ENCODE measurements around the gene STRADA. TPM values are rescaled to one million over a fixed set of nuclear protein-coding genes. Genes with fewer than 3 reads are reported as not detected.
"Not testable (repeated sequence)": the region's sequence is repeated elsewhere in the genome, so short reads cannot be mapped to it uniquely, and the experiment has no call there.

The STRADA gene
- total RNA-seq, 1 experiment from 2014 or later, result 33.4 TPM

DNA sequence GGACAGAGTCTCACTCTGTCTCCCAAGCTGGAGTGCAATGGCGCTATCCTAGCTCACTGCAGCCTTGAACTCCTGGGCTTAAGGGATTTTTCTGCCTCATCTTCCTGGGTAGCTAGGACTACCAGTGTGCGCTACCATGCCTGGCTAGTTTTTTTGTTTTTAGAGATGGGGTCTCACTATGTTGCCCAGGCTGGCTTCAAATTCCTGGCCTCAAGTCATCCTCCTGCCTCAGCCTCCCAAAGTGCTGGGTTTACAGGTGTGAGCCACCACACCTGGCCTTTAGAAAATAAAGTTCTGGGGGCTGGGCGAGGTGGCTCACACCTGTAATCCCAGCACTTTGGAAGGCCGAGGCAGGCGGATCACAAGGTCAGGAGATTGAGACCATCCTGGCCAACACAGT, 21.4 kb downstream of the STRADA start:
- not testable (repeated sequence) for DNase-seq; H3K36me3 ChIP-seq (replicated peaks; ENCODE audit: control insufficient read depth, insufficient read depth, low read length); H3K27me3 ChIP-seq (ENCODE audit: control insufficient read depth, insufficient read depth, low read length); H3K4me3 ChIP-seq (ENCODE audit: insufficient read depth, low read depth, low read length)

DNA sequence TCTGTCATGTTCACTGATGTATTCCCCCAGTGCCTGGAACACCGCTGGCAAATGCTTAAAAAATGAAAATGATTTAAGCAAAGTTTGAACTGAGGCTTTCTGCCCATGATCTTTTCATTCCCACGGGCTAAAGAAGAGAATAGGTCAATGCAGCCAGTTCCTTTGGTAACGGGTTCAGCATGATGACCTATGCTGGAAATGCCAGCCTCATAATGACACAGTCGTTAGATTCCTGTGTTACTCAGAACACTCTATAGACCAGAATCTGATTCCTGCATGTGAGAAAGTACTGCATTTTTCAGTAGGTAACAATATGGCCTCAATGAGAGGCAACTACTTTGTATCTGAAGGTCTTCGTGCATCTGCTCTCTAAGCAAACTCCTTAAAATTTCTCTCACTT, 22.6 kb downstream of the STRADA start:
- H3K4me3 ChIP-seq (ENCODE audit: insufficient read depth, low read depth, low read length), result no peak overlapping the region
- no peaks in the 10 kb centered on the region for H3K27me3 ChIP-seq (ENCODE audit: control insufficient read depth, insufficient read depth, low read length)
- no peaks in the 10 kb centered on the region; the same call in none of the 2 replicates for H3K36me3 ChIP-seq (replicated peaks; ENCODE audit: control insufficient read depth, insufficient read depth, low read length)
- no peak for DNase-seq

DNA sequence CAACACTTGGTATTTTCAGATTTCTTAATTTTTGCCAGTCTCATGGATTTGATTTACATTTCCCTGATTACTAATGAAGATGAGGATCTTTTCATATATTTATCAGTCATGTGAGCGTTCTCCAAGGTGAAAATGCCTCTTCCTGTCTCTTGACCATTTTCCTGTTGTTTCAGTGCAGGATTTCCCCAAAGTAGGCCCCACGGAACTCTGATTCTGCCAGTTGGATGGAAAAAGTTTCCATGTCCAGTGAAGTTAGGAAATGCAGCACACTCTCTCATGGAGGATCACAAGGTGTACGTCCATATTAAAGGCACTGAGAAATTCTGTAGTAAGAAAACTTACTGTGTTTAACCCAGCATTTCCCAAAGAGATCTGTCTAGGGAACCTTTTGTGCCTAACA, 25.2 kb downstream of the STRADA start:
- Histone ChIP-seq H3K4me3 (ENCODE audit: insufficient read depth, low read depth, low read length) (no peak overlapping the region), H3K36me3 (replicated peaks; ENCODE audit: control insufficient read depth, insufficient read depth, low read length) (no peaks in the 10 kb centered on the region; the same call in none of the 2 replicates), H3K27me3 (ENCODE audit: control insufficient read depth, insufficient read depth, low read length) (no peaks in the 10 kb centered on the region)
- DNase-seq, result no peak

DNA sequence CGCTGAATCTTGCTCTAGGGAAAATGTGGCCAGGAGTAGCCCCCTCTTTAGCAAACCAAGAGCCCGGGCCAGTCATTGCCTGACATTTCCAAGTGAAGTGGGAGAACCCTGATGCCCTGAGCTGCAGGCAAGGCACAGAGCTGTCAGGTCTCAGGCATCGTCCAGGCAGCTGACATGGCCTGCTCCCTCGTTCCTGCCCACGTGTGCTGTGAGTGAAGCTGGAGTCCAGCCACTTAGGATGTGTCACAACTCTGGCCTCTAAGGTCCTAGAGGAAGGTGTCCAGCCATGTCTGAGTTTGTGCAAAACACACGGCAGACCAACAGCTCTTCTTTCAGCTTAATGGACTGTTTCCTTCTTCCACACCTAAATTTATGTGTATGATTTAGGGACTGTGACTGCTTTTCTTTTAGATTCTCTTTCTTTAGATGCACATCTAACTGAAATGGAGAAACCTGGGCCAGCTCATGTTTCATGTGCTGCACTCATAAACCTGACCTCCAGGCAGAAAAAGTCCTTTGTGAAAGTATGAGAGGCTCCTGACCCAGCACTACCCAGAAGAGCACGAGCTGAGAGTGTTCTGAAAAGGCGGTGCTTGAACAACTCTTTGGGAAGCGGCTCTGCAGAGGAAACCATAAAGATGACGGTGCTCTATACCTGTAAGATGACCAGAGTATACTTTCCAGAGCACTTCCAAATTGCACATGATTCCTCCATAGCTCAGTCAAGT, 26.9 kb downstream of the STRADA start:
- Histone ChIP-seq H3K4me3 (ENCODE audit: insufficient read depth, low read depth, low read length) (no peak overlapping the region), H3K27me3 (ENCODE audit: control insufficient read depth, insufficient read depth, low read length) (no peaks in the 10 kb centered on the region), H3K36me3 (replicated peaks; ENCODE audit: control insufficient read depth, insufficient read depth, low read length) (peaks cover 4% of the 10 kb centered on the region)
- DNase-seq, result no peak

DNA sequence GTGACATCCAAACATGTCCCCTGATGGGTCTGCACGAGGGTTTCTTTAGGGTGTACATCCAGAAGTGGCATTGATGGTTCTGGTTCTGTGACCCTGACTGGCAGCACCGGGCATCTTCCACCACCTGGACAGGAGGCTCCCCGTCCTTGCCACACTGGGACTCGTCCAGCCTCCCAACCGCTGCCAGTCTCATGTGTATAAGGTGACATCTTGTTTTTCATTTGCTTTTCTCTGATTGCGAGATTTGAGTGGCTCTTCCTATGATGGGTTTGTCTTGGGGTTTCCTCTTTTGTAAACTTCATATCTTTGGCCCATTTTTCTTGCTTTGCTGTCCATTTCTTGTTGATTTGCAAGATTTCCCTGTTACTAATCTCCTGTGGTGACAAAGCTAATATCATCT, 32.5 kb downstream of the STRADA start:
- Histone ChIP-seq H3K4me3 (ENCODE audit: insufficient read depth, low read depth, low read length) (no peak overlapping the region), H3K27me3 (ENCODE audit: control insufficient read depth, insufficient read depth, low read length) (no peaks in the 10 kb centered on the region), H3K36me3 (replicated peaks; ENCODE audit: control insufficient read depth, insufficient read depth, low read length) (peaks cover 10% of the 10 kb centered on the region)
- no peak for DNase-seq

DNA sequence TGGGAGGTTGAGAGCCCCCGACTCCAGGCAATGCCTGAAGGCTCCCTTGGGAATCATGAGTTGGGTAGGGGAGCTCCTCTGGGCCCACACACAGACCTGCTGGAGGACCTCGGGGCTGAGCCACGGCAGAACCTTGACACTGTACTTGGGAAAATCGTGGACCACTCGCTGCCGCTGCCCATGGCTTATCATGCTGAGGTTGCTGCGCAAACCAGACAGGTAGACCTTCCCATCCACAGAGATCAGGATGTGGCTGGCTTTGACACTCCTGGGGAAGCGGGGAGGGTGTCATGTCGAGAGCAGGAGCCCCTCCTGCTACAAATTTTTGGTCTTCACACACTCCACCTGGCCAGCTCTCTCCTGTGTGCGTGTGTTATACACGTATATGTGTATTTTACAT, 34.4 kb downstream of the STRADA start:
- Histone ChIP-seq H3K36me3 (replicated peaks; ENCODE audit: control insufficient read depth, insufficient read depth, low read length) (peaks cover 12% of the 10 kb centered on the region), H3K4me3 (ENCODE audit: insufficient read depth, low read depth, low read length) (no peak overlapping the region), H3K27me3 (ENCODE audit: control insufficient read depth, insufficient read depth, low read length) (no peaks in the 10 kb centered on the region)
- no peak for DNase-seq

DNA sequence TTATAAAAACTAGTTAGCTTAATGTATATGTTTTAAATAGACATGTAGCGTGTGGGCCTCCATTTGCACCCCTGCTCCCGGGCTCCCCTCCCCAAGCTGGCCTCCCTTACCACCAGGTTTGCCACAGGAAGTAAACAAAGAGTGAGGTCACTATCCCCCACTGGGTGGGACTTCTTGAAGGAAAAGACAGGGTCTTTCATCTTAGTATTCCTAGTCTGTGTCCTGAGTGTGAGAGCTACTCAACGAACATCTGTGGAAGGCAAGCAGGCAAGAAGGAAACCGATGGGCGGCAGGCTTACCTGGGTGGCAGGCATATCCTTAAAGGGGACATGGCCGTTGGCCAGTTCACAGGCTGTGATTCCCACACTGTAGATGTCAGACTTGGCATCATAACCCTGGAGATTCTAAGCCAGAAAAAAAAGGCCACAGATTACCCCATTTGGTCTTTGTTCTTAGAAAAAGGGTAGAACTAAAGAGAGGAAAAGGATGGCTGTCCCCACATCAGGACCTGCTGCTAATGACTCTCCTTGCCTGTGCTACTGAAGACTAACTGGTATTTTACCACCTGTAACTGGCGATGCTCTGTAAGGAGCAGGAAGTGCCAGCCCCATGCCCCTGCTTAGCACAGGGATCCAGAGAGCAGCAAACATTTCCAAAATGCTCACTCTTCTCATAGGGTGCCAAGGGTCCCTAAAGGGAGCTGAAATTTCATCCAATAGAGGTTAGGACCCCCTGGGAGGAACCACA, 35.1 kb downstream of the STRADA start:
- Histone ChIP-seq H3K27me3 (ENCODE audit: control insufficient read depth, insufficient read depth, low read length) (no peaks in the 10 kb centered on the region), H3K4me3 (ENCODE audit: insufficient read depth, low read depth, low read length) (no peak overlapping the region), H3K36me3 (replicated peaks; ENCODE audit: control insufficient read depth, insufficient read depth, low read length) (peaks cover 12% of the 10 kb centered on the region)
- no peak for DNase-seq

DNA sequence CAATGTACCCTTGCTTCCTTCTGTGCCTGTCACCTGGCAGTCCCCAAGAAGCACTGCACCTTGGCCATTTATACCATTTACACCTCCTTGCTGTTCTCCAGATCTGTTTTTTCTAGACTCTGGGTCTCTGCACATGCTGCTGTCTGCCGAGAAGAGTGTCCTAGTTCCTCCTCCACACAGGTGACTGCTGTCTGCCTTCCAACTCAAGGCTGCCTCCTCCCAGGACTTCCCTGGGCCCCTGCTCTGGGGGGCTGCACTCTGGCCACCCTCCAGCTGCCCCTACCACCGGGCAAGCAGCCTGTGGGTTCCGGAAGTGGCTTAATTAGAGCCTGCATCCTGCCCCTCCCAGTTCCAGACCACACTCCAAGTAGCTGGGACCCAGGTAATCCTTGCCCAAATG, 35.9 kb downstream of the STRADA start:
- Histone ChIP-seq H3K27me3 (ENCODE audit: control insufficient read depth, insufficient read depth, low read length) (peaks cover 6% of the 10 kb centered on the region; the same call in 1 of the 2 replicates), H3K4me3 (ENCODE audit: insufficient read depth, low read depth, low read length) (no peak overlapping the region), H3K36me3 (replicated peaks; ENCODE audit: control insufficient read depth, insufficient read depth, low read length) (peaks cover 11% of the 10 kb centered on the region)
- no peak for DNase-seq

DNA sequence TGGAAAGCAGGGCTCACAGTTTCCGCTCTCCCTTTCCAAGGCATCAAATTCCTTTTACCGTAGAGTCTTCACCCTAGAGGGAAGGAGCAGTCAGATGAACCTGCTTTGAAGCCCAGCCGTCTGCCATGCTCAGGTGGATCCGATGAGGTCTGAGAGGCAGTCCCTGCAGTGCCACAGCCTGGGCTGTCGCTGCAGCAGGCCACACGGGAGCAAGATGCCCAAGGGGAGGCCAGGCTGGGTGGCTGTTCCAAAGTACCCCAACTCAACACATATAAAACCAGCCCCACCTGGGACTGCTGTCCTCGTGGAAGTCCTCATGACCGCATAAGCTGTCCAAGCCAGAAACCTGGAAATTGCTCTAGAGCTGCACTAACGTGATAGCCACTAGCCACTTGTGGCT, 36.8 kb downstream of the STRADA start:
- peaks cover 9% of the 10 kb centered on the region for H3K36me3 ChIP-seq (replicated peaks; ENCODE audit: control insufficient read depth, insufficient read depth, low read length)
- no peak overlapping the region for H3K4me3 ChIP-seq (ENCODE audit: insufficient read depth, low read depth, low read length)
- peak; percentile 40 for DNase-seq
- H3K27me3 ChIP-seq (ENCODE audit: control insufficient read depth, insufficient read depth, low read length), result peaks cover 6% of the 10 kb centered on the region; the same call in 1 of the 2 replicates

DNA sequence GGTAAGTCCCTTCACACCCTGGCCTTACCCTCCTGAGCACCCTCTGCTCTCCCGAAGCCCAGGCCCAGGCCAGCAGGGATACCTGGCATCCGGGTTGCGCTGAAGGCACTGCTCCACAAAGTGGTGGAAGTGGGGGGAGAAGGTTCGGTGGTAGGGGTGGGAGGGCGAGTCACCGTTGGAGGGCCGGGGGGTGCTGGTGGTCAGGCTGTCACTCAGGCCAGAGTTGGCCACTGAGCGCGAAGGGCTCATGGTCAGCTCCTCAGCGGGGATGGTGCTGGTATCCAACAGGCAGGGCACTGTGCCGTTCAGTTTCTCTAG, 37.4 kb downstream of the STRADA start:
- no peak overlapping the region for H3K4me3 ChIP-seq (ENCODE audit: insufficient read depth, low read depth, low read length)

DNA sequence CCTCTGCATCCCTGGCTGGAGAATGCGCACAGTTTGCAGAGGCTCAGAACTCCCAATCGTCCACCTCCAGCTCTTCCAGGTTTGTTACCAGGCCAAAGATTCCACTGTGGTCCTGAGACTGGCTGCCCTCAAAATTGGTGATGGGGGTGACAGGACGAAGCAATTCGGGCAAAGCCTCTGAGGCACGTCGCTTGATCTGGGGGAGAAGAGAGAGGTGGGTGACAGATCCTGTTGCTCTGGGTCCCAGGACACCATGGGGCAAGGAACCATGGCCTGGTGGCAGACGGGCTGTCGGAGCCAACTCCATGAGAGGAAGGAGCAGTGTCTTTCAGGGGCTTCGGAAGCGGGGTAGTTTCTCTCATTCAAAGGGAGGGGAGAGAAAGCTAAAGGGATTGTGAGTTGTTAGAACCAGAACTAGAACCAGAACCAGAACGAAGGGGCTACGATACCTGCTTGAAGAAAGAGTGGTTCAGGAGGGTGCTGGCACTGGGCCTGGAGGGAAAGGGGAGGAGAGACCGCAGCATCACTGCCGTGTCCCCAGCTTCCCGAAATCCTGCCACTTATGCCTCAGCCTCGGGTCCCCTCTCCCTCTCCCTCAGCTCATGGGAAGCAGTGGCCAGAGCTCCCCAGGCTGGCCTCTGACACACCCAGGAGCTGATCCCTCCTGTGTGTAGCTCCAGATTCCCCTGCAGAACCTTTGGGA, 37.9 kb downstream of the STRADA start:
- Histone ChIP-seq H3K4me3 (ENCODE audit: insufficient read depth, low read depth, low read length) (no peak overlapping the region), H3K27me3 (ENCODE audit: control insufficient read depth, insufficient read depth, low read length) (peaks cover 6% of the 10 kb centered on the region; the same call in 1 of the 2 replicates), H3K36me3 (replicated peaks; ENCODE audit: control insufficient read depth, insufficient read depth, low read length) (peaks cover 3% of the 10 kb centered on the region)
- DNase-seq, result no peak

More for the DNA sequence above, 37.4 kb downstream of the STRADA start:
- peaks cover 6% of the 10 kb centered on the region; the same call in 1 of the 2 replicates for H3K27me3 ChIP-seq (ENCODE audit: control insufficient read depth, insufficient read depth, low read length)
- peaks cover 7% of the 10 kb centered on the region for H3K36me3 ChIP-seq (replicated peaks; ENCODE audit: control insufficient read depth, insufficient read depth, low read length)
- peak; percentile 36 for DNase-seq

DNA sequence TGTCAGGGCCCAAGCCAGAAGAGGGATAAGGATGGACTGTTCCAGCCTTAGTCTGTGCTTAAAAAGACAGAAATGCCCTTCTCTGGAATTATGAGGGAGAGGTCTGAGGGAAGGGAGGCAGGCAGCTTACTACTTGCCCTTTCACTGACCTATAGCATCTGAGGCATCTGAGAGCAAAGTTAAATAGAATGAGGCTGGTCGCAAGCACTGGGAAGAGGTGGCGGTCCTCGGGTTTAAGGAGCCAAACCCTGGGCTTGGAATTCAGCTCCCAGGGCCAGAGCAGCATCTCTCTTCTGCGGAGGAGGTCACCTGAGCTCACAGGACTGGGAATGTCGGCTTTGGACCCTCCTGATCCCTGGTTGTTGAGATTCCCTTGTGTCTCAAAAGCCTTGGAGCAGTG, 38.6 kb downstream of the STRADA start:
- Histone ChIP-seq H3K4me3 (ENCODE audit: insufficient read depth, low read depth, low read length) (no peak overlapping the region), H3K27me3 (ENCODE audit: control insufficient read depth, insufficient read depth, low read length) (peaks cover 6% of the 10 kb centered on the region; the same call in 1 of the 2 replicates), H3K36me3 (replicated peaks; ENCODE audit: control insufficient read depth, insufficient read depth, low read length) (peaks cover 2% of the 10 kb centered on the region)
- DNase-seq, result no peak

DNA sequence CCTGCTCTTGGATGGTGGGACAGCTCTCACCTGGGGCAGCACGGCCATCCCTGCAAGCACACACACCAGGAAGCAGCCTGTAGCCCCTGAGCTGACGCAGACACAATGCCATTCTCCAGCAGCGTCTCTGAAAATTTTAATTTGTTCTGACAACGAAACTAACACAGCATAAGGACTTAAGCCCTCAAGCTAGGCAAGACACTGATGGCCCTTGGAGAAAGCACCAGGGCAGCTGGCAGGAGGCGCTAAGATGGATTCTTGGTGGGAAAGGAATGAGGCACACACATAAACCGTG, 38.9 kb downstream of the STRADA start:
- Histone ChIP-seq H3K27me3 (ENCODE audit: control insufficient read depth, insufficient read depth, low read length) (peaks cover 6% of the 10 kb centered on the region; the same call in 1 of the 2 replicates), H3K36me3 (replicated peaks; ENCODE audit: control insufficient read depth, insufficient read depth, low read length) (peaks cover 2% of the 10 kb centered on the region), H3K4me3 (ENCODE audit: insufficient read depth, low read depth, low read length) (no peak overlapping the region)
- DNase-seq, result no peak

DNA sequence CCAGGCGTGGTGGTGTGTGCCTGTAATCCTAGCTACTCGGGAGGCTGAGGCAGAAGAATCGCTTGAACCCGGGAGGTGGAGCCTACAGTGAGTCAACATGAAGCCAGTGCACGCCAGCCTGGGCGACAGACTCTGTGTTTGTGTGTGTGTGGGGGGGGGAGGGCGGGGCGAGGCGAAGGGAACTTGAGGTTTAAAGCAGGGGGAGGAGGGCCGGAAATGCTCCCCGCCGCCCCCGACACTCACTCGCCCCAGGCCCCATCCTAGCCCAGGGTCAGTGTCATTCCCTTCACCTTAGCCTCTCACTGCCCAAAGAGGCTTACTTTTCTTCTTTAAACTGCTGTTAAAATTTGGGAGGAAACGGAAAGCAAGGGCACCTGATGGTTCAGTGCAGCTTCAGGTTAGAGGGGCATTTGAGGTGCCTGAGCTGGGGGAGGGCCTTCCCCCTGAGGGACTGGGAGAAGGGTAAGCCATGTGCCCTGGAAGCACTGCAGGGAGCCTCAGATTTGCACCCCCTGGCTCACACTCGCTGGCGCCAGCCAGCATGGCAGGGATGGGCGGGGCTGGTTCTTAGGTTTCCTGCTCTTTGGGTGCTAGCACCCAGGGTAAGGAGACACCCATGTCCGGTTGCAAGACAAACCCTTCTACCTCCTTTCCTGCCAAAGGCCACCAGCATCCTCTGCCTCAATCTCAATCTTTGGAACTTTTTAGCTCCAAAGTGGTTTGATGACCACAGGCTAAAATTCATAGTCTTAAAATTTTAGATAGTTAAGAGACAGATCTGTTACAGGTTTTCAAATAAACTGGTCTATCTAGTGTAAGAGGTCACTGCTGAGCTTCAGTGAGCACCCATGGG, 39.5 kb downstream of the STRADA start:
- DNase-seq, result peak; percentile 56
- no peak overlapping the region for H3K4me3 ChIP-seq (ENCODE audit: insufficient read depth, low read depth, low read length)

More for the DNA sequence above, 39.5 kb downstream of the STRADA start:
- Histone ChIP-seq H3K27me3 (ENCODE audit: control insufficient read depth, insufficient read depth, low read length) (peaks cover 6% of the 10 kb centered on the region; the same call in 1 of the 2 replicates), H3K36me3 (replicated peaks; ENCODE audit: control insufficient read depth, insufficient read depth, low read length) (peaks cover 4% of the 10 kb centered on the region)
